IMR-90 (cell line): ENCODE measurements around the gene TCF3. TPM values are rescaled to one million over a fixed set of nuclear protein-coding genes. Genes with fewer than 3 reads are reported as not detected.

Source experiments
- ATAC-seq: fragments of 200-7000 bp; cut with Tn5 transposase; 2 replicates; pipeline ENCODE4 v1.9.1; 2020; ENCODE audit warnings: low read depth, mild to moderate bottlenecking, moderate library complexity
- BruUV-seq: library from RNA; stranded (reverse); fragments of 400-500 nt; replicated peaks from 2 replicates; lab custom pipeline; 2021; lab: Mats Ljungman, UMichigan
- CTCF ChIA-PET: fragments of 300-600 bp; formaldehyde crosslinking; extraction: SDS; loops from one replicate; lab custom pipeline; 2021; ENCODE audit warnings: antibody characterized with exemption; lab: Yijun Ruan, JAX
- POLR2A ChIA-PET: fragments of 300-600 bp; sonication (Branson Sonifier 250); formaldehyde crosslinking; loops from one replicate; lab custom pipeline; 2022; ENCODE audit warnings: antibody characterized with exemption; ENCODE audit not compliant: unreplicated experiment; lab: Charles Lee
- DNase-seq: peaks from one replicate; pipeline ENCODE4 v3.0.0; 2013
- H2AFZ ChIP-seq: replicated peaks from 2 replicates; pipeline ENCODE3; 2013; ENCODE audit warnings: low read length, mild to moderate bottlenecking; ENCODE audit not compliant: poor library complexity
- H2AK5ac ChIP-seq: 2 replicates; pipeline ENCODE4 v1.6.1; 2013; ENCODE audit warnings: low read depth, low read length, inconsistent platforms
- H2AK9ac ChIP-seq: replicated peaks from 2 replicates; pipeline ENCODE3; 2013; ENCODE audit warnings: mild to moderate bottlenecking, low read depth, low read length, moderate library complexity; ENCODE audit not compliant: poor library complexity
- H2BK120ac ChIP-seq: 2 replicates; pipeline ENCODE4 v1.6.1; 2013; ENCODE audit warnings: low read depth, low read length, inconsistent platforms
- H2BK15ac ChIP-seq: 3 replicates; pipeline ENCODE4 v1.6.1; 2013; ENCODE audit warnings: low read depth, low read length, inconsistent platforms
- H2BK20ac ChIP-seq: 2 replicates; pipeline ENCODE4 v1.6.1; 2013; ENCODE audit warnings: low read depth, mild to moderate bottlenecking, inconsistent platforms, low read length, moderate library complexity
- H2BK5ac ChIP-seq: 2 replicates; pipeline ENCODE4 v1.6.1; 2013; ENCODE audit warnings: mild to moderate bottlenecking, low read depth, low read length, inconsistent platforms; ENCODE audit not compliant: poor library complexity, severe bottlenecking
- H3K14ac ChIP-seq: replicated peaks from 2 replicates; pipeline ENCODE4 v1.6.1; 2013; ENCODE audit warnings: low read depth, low read length, inconsistent platforms
- H3K18ac ChIP-seq: 2 replicates; pipeline ENCODE4 v1.6.1; 2013; ENCODE audit warnings: low read depth, low read length, control low read depth
- H3K23ac ChIP-seq: 2 replicates; pipeline ENCODE4 v1.6.1; 2013; ENCODE audit warnings: low read depth, low read length, inconsistent platforms
- H3K27ac ChIP-seq: 2 replicates; pipeline ENCODE4 v1.5.1; 2013; ENCODE audit warnings: mild to moderate bottlenecking, control low read depth, low read length; ENCODE audit not compliant: insufficient read depth
- H3K27me3 ChIP-seq: 2 replicates; pipeline ENCODE4 v1.6.1; 2013; ENCODE audit warnings: low read length; ENCODE audit not compliant: control insufficient read depth, insufficient read depth
- H3K36me3 ChIP-seq: 2 replicates; pipeline ENCODE4 v1.6.1; 2013; ENCODE audit warnings: low read length, mixed read lengths; ENCODE audit not compliant: control insufficient read depth, insufficient read depth
- H3K4ac ChIP-seq: 2 replicates; pipeline ENCODE4 v1.6.1; 2013; ENCODE audit warnings: low read depth, low read length, inconsistent platforms
- H3K4me1 ChIP-seq: 2 replicates; pipeline ENCODE4 v1.6.1; 2013; ENCODE audit warnings: low read length, mixed read lengths; ENCODE audit not compliant: control insufficient read depth, insufficient read depth
- H3K4me2 ChIP-seq: 2 replicates; pipeline ENCODE4 v1.6.1; 2013; ENCODE audit warnings: low read depth, mild to moderate bottlenecking, control low read depth, low read length, moderate library complexity
- H3K4me3 ChIP-seq: 2 replicates; pipeline ENCODE4 v1.5.1; 2013; ENCODE audit warnings: low read depth, mild to moderate bottlenecking, control low read depth, low read length, moderate library complexity; ENCODE audit not compliant: insufficient read depth
- H3K56ac ChIP-seq: 2 replicates; pipeline ENCODE4 v1.6.1; 2013; ENCODE audit warnings: low read length, inconsistent platforms; ENCODE audit not compliant: insufficient read depth; ENCODE audit errors: extremely low read depth
- H3K79me1 ChIP-seq, 2 experiments: 2 replicates each; pipeline ENCODE4 v1.6.1; 2013; ENCODE audit warnings: low read length in 2 of 2, inconsistent platforms in 1 of 2, low read depth in 1 of 2
- H3K9ac ChIP-seq: 2 replicates; pipeline ENCODE4 v1.6.1; 2013; ENCODE audit warnings: low read depth, low read length, control low read depth
- H3K9me1 ChIP-seq: 2 replicates; pipeline ENCODE4 v1.6.1; 2013; ENCODE audit warnings: low read length, inconsistent platforms; ENCODE audit not compliant: insufficient read depth
- H3K9me3 ChIP-seq: 2 replicates; pipeline ENCODE4 v1.6.1; 2013; ENCODE audit warnings: low read length; ENCODE audit not compliant: control insufficient read depth, insufficient read depth
- H4K20me1 ChIP-seq: 2 replicates; pipeline ENCODE4 v1.6.1; 2013; ENCODE audit warnings: low read length, inconsistent platforms; ENCODE audit not compliant: insufficient read depth
- H4K5ac ChIP-seq: 2 replicates; pipeline ENCODE4 v1.6.1; 2013; ENCODE audit warnings: mild to moderate bottlenecking, low read depth, low read length, control low read depth
- H4K8ac ChIP-seq, 2 experiments: 2 replicates each; pipeline ENCODE4 v1.6.1; 2013; ENCODE audit warnings: low read depth in 2 of 2, low read length in 2 of 2, control low read depth in 1 of 2, inconsistent platforms in 1 of 2
- H4K91ac ChIP-seq: 2 replicates; pipeline ENCODE4 v1.6.1; 2013; ENCODE audit warnings: low read depth, low read length, inconsistent platforms; ENCODE audit not compliant: insufficient read depth
- BHLHE40 ChIP-seq: fragments of 150-350 bp; IDR thresholded peaks from 2 replicates; pipeline ENCODE4 v1.6.1; 2016; ENCODE audit warnings: mild to moderate bottlenecking, low read depth, low read length
- CEBPB ChIP-seq: IDR thresholded peaks from 2 replicates; pipeline ENCODE4 v1.6.1; 2012; ENCODE audit warnings: low read depth, low read length, improper control_type of control experiment
- CHD1 ChIP-seq: IDR thresholded peaks from 2 replicates; pipeline ENCODE4 v1.6.1; 2012; ENCODE audit warnings: low read depth, low read length, improper control_type of control experiment
- FOS ChIP-seq: fragments of 150-350 bp; IDR thresholded peaks from 2 replicates; pipeline ENCODE4 v1.6.1; 2016; ENCODE audit warnings: low read depth, low read length
- MAFK ChIP-seq: IDR thresholded peaks from 2 replicates; pipeline ENCODE4 v1.6.1; 2012; ENCODE audit warnings: low read depth, low read length, improper control_type of control experiment
- MAZ ChIP-seq: IDR thresholded peaks from 2 replicates; pipeline ENCODE4 v1.6.1; 2012; ENCODE audit warnings: low read depth, mild to moderate bottlenecking, low read length, improper control_type of control experiment, moderate library complexity, borderline replicate concordance
- MXI1 ChIP-seq: IDR thresholded peaks from 2 replicates; pipeline ENCODE4 v1.6.1; 2012; ENCODE audit warnings: low read depth, mild to moderate bottlenecking, low read length, moderate library complexity, borderline replicate concordance
- NFE2L2 ChIP-seq: fragments of 150-350 bp; IDR thresholded peaks from 2 replicates; pipeline ENCODE4 v1.6.1; 2016; ENCODE audit warnings: low read depth, mild to moderate bottlenecking, low read length
- POLR2A ChIP-seq: IDR thresholded peaks from 2 replicates; pipeline ENCODE4 v1.6.1; 2012; ENCODE audit warnings: mild to moderate bottlenecking, low read depth, low read length
- RAD21 ChIP-seq: IDR thresholded peaks from 2 replicates; pipeline ENCODE4 v1.6.1; 2012; ENCODE audit warnings: low read length, improper control_type of control experiment
- RCOR1 ChIP-seq: IDR thresholded peaks from 2 replicates; pipeline ENCODE4 v1.6.1; 2012; ENCODE audit warnings: mild to moderate bottlenecking, low read length, improper control_type of control experiment; ENCODE audit not compliant: insufficient replicate concordance
- RFX5 ChIP-seq: IDR thresholded peaks from 2 replicates; pipeline ENCODE4 v1.8.0; 2012; ENCODE audit warnings: low read depth, mild to moderate bottlenecking, low read length, moderate library complexity
- SMC3 ChIP-seq: fragments of 150-350 bp; IDR thresholded peaks from 2 replicates; pipeline ENCODE4 v1.6.1; 2016; ENCODE audit warnings: low read depth, mild to moderate bottlenecking, antibody characterized with exemption, low read length, moderate library complexity
- WGBS, 2 experiments: methylation state at CpG; one replicate each; pipeline versions ENCODE4 v1.1.5 to v1.1.7; 2013; ENCODE audit warnings: missing lambda C conversion rate in 2 of 2; ENCODE audit not compliant: insufficient read length in 1 of 2; ENCODE audit errors: extremely low coverage in 2 of 2; 5-methylcytosine and 5-hydroxymethylcytosine counted together
- dilution Hi-C: fragments of 300-500 bp; cut with HindIII; formaldehyde crosslinking; loops from one replicate; pipeline ENCODE4 v1.14.3; 2018; ENCODE audit warnings: low sequenced_read_pairs; ENCODE audit not compliant: unreplicated experiment
- in situ Hi-C: fragments of 300-500 bp; cut with MboI; formaldehyde crosslinking; loops from 3 replicates; pipeline ENCODE4 v1.14.3; 2019; ENCODE audit warnings: low sequenced_read_pairs, inconsistent platforms, mixed read lengths
- intact Hi-C: fragments of 100-400 bp; cut with micrococcal nuclease; formaldehyde crosslinking; loops from 2 replicates; pipeline ENCODE4 v1.10.0; 2022
- polyA plus RNA-seq, 3 experiments: library from polyadenylated mRNA; depleted of rRNA; stranded (reverse); fragments of >200 nt; gene quantifications; 2 replicates each; pipeline ENCODE4 v1.2.3, GENCODE V29; 2012; ENCODE audit warnings: low replicate concordance in 1 of 3
- total RNA-seq: library from RNA; depleted of rRNA; stranded (reverse); fragments of >200 nt; gene quantifications from 2 replicates; pipeline ENCODE4 v1.2.3, GENCODE V29; 2012
- TF ChIP-seq, protein P1 (sequence below): fragments of 150-350 bp; IDR thresholded peaks from 2 replicates; pipeline ENCODE4 v1.6.1; 2017; ENCODE audit warnings: mild to moderate bottlenecking, antibody characterized with exemption, low read length, low read depth
- TF ChIP-seq, protein P2 (sequence below): fragments of 150-350 bp; IDR thresholded peaks from 2 replicates; pipeline ENCODE4 v1.6.1; 2016; ENCODE audit warnings: low read depth, mild to moderate bottlenecking, low read length, moderate library complexity, borderline replicate concordance
- TF ChIP-seq, protein P3 (sequence below): conservative IDR thresholded peaks from 2 replicates; pipeline ENCODE4 v1.5.1; 2012; ENCODE audit warnings: mild to moderate bottlenecking, low read depth, low read length, improper control_type of control experiment

Gene TCF3
- total and polyA plus RNA-seq, 2 of the 4 experiments (the other 2 are of a cell fraction) = 29.9 to 127 TPM

DNA sequence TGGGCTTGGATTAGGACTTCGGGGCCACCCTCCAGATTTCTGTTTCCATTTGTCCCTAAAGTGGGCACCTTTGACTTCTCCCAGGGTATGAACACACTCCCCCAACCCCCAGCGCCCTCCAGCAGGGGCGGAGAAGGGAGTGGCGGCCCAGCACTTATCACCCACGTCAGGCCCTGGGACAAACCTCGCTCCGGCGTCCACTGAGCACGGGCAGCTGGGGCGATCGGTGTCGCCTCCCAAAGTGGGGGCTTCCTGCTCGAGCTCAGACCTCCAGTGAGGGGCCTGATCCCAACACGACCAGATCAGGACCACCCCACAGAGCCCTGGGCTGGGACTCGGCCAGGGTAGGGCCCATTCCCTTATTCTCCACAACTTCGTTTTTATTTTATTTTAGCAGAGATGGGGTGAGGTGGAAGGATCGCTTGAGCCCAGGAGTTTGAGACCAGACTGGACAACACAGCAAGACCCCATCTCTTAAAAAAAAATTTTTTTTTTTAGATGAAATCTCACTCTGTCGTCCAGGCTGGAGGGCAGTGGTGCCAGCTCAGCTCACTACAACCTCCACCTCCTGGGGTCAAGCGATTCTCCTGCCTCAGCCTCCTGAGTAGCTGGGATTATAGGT, 3.7 kb upstream of the TCF3 start:
- Histone ChIP-seq H3K23ac (no peak overlapping the region), H3K9me1 (no peaks in the 10 kb centered on the region), H4K91ac (no peak overlapping the region), H2BK120ac (no peak overlapping the region), H2BK15ac (no peak overlapping the region), H3K27ac (no peak overlapping the region), H3K18ac (no peak overlapping the region), H2AK5ac (no peak overlapping the region), H3K27me3 (peaks cover 3% of the 10 kb centered on the region; the same call in 1 of the 2 replicates), H4K5ac (no peak overlapping the region), H2BK20ac (no peak overlapping the region), H3K79me1 (peaks cover 0 to 4% of the 10 kb centered on the region in 2 experiments; a peak in 1 of 4 replicates), H3K56ac (no peak overlapping the region), H2AK9ac (peak overlapping the region; percentile 42), H3K4me2 (no peak overlapping the region), H3K4me1 (no peaks in the 10 kb centered on the region), H4K8ac (no peak overlapping the region), H2AFZ (no peak overlapping the region), H3K36me3 (no peaks in the 10 kb centered on the region), H3K14ac (no peak overlapping the region), H4K20me1 (peaks cover 4% of the 10 kb centered on the region; the same call in 1 of the 2 replicates), H3K4me3 (no peak overlapping the region), H3K9me3 (no peaks in the 10 kb centered on the region), H2BK5ac (no peak overlapping the region), H3K9ac (no peak overlapping the region), H3K4ac (no peak overlapping the region)
- dilution Hi-C loops = no loop called here
- in situ Hi-C loops = no loop called here
- DNase-seq (no peak), ATAC-seq (no peak)
- intact Hi-C loops = no loop called here
- no TSS peak for BruUV-seq
- WGBS, 2 experiments = 78% methylated on average over 6 of the region's 19 CpGs; no CpG with 5 or more reads in 1 of the 2 experiments
- CTCF ChIA-PET = no interaction called here
- TF ChIP-seq CHD1 = no peak
- no peak for TF ChIP-seq CEBPB
- TF ChIP-seq MAFK = no peak
- no peak for TF ChIP-seq NFE2L2
- TF ChIP-seq, protein P1, sequence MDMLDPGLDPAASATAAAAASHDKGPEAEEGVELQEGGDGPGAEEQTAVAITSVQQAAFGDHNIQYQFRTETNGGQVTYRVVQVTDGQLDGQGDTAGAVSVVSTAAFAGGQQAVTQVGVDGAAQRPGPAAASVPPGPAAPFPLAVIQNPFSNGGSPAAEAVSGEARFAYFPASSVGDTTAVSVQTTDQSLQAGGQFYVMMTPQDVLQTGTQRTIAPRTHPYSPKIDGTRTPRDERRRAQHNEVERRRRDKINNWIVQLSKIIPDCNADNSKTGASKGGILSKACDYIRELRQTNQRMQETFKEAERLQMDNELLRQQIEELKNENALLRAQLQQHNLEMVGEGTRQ = no peak
- TF ChIP-seq POLR2A = no peak
- TF ChIP-seq SMC3 = no peak
- no peak for TF ChIP-seq RAD21
- TF ChIP-seq, protein P2, sequence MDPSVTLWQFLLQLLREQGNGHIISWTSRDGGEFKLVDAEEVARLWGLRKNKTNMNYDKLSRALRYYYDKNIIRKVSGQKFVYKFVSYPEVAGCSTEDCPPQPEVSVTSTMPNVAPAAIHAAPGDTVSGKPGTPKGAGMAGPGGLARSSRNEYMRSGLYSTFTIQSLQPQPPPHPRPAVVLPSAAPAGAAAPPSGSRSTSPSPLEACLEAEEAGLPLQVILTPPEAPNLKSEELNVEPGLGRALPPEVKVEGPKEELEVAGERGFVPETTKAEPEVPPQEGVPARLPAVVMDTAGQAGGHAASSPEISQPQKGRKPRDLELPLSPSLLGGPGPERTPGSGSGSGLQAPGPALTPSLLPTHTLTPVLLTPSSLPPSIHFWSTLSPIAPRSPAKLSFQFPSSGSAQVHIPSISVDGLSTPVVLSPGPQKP = no peak
- TF ChIP-seq BHLHE40 = no peak
- no peak for TF ChIP-seq FOS
- TF ChIP-seq RFX5 = no peak
- TF ChIP-seq MXI1 = no peak
- TF ChIP-seq, protein P3, sequence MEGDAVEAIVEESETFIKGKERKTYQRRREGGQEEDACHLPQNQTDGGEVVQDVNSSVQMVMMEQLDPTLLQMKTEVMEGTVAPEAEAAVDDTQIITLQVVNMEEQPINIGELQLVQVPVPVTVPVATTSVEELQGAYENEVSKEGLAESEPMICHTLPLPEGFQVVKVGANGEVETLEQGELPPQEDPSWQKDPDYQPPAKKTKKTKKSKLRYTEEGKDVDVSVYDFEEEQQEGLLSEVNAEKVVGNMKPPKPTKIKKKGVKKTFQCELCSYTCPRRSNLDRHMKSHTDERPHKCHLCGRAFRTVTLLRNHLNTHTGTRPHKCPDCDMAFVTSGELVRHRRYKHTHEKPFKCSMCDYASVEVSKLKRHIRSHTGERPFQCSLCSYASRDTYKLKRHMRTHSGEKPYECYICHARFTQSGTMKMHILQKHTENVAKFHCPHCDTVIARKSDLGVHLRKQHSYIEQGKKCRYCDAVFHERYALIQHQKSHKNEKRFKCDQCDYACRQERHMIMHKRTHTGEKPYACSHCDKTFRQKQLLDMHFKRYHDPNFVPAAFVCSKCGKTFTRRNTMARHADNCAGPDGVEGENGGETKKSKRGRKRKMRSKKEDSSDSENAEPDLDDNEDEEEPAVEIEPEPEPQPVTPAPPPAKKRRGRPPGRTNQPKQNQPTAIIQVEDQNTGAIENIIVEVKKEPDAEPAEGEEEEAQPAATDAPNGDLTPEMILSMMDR = no peak
- TF ChIP-seq RCOR1 = no peak
- no peak for TF ChIP-seq MAZ
- POLR2A ChIA-PET = no interaction called here
